OCI-LY7 (cell line): ENCODE results near the gene NRCAM. TPM values are rescaled to one million over a fixed set of nuclear protein-coding genes. Genes with fewer than 3 reads are reported as not detected.

Experiments
- BruUV-seq: library from RNA; stranded (reverse); fragments of 400-500 nt; replicated peaks from 2 replicates; lab custom pipeline; 2021; lab: Mats Ljungman, UMichigan
- CTCF ChIA-PET: fragments of 300-600 bp; sonication (Branson Sonifier 250); formaldehyde crosslinking; loops from one replicate; lab custom pipeline; 2022; ENCODE audit warnings: antibody characterized with exemption; ENCODE audit not compliant: unreplicated experiment; lab: Charles Lee
- POLR2A ChIA-PET: fragments of 300-600 bp; sonication (Branson Sonifier 250); formaldehyde crosslinking; loops from one replicate; lab custom pipeline; 2022; ENCODE audit warnings: antibody characterized with exemption; lab: Charles Lee
- DNase-seq: peaks from one replicate; pipeline ENCODE4 v3.0.0-alpha.2; 2015; ENCODE audit warnings: low spot score
- H2AFZ ChIP-seq: fragments of 200-600 bp; sonication (generic), shearing (Covaris generic); 2 replicates; pipeline ENCODE4 v1.6.1; 2014; ENCODE audit warnings: mild to moderate bottlenecking, antibody characterized with exemption, low read length, moderate library complexity
- H3K27ac ChIP-seq: fragments of 200-600 bp; sonication (generic); 2 replicates; pipeline ENCODE4 v1.5.1; 2014; ENCODE audit warnings: mixed run types, low read depth, mild to moderate bottlenecking, moderate library complexity, low read length, inconsistent platforms; ENCODE audit not compliant: poor library complexity, severe bottlenecking
- H3K36me3 ChIP-seq: fragments of 200-600 bp; sonication (generic); 2 replicates; pipeline ENCODE4 v1.6.1; 2014; ENCODE audit warnings: mild to moderate bottlenecking, antibody characterized with exemption, low read length, moderate library complexity, mixed read lengths; ENCODE audit not compliant: insufficient read depth
- H3K4me1 ChIP-seq: fragments of 200-600 bp; sonication (generic); 2 replicates; pipeline ENCODE4 v1.5.1; 2014; ENCODE audit warnings: mild to moderate bottlenecking, low read length; ENCODE audit not compliant: insufficient read depth, poor library complexity, severe bottlenecking
- H3K4me2 ChIP-seq: fragments of 200-600 bp; sonication (generic); 2 replicates; pipeline ENCODE4 v1.6.1; 2014; ENCODE audit warnings: mild to moderate bottlenecking, low read length
- H3K4me3 ChIP-seq: fragments of 200-600 bp; sonication (generic); 2 replicates; pipeline ENCODE4 v1.5.1; 2014; ENCODE audit warnings: mild to moderate bottlenecking, low read depth, low read length; ENCODE audit not compliant: poor library complexity, severe bottlenecking
- H3K79me2 ChIP-seq: fragments of 200-600 bp; sonication (generic); 2 replicates; pipeline ENCODE4 v1.6.1; 2016; ENCODE audit warnings: low read depth, mild to moderate bottlenecking, low read length, moderate library complexity, mixed read lengths; ENCODE audit not compliant: insufficient read depth
- H3K9me2 ChIP-seq: fragments of 200-600 bp; sonication (generic); 2 replicates; pipeline ENCODE4 v1.6.1; 2016; ENCODE audit warnings: mild to moderate bottlenecking, low read length, mixed read lengths; ENCODE audit not compliant: insufficient read depth
- H3K9me3 ChIP-seq: fragments of 200-600 bp; sonication (generic); 2 replicates; pipeline ENCODE4 v1.6.1; 2014; ENCODE audit warnings: mild to moderate bottlenecking, mixed run types, low read length, mixed read lengths
- H4K20me1 ChIP-seq: fragments of 200-600 bp; sonication (generic); 2 replicates; pipeline ENCODE4 v1.6.1; 2014; ENCODE audit warnings: mild to moderate bottlenecking, antibody characterized with exemption, low read length, moderate library complexity, mixed read lengths; ENCODE audit not compliant: insufficient read depth
- EZH2phosphoT487 ChIP-seq: fragments of 200-600 bp; sonication (generic); IDR thresholded peaks from 2 replicates; pipeline ENCODE4 v1.6.1; 2018; ENCODE audit warnings: low read depth, borderline replicate concordance, mild to moderate bottlenecking, mixed run types, antibody characterized with exemption, low read length, moderate library complexity, mixed read lengths
- intact Hi-C: fragments of 100-400 bp; cut with micrococcal nuclease; formaldehyde crosslinking; loops from one replicate; pipeline ENCODE4 v1.10.0; 2022; ENCODE audit not compliant: unreplicated experiment
- total RNA-seq, 2 experiments: library from RNA; depleted of rRNA in 1 of 2; stranded (reverse); fragments of >200 nt in 1 of 2; shearing (Covaris generic) in 1 of 2; gene quantifications; 2 replicates each; pipeline ENCODE4 v1.2.3, GENCODE V29; 2014 to 2022
- TF ChIP-seq, protein P1 (sequence below): fragments of 200-600 bp; sonication (generic); conservative IDR thresholded peaks from 2 replicates; pipeline ENCODE4 v1.5.1; 2014; ENCODE audit warnings: mild to moderate bottlenecking, antibody characterized with exemption, low read length, moderate library complexity, mixed read lengths

The NRCAM gene
- total RNA-seq, 2 experiments from 2014 or later, result not detected

DNA sequence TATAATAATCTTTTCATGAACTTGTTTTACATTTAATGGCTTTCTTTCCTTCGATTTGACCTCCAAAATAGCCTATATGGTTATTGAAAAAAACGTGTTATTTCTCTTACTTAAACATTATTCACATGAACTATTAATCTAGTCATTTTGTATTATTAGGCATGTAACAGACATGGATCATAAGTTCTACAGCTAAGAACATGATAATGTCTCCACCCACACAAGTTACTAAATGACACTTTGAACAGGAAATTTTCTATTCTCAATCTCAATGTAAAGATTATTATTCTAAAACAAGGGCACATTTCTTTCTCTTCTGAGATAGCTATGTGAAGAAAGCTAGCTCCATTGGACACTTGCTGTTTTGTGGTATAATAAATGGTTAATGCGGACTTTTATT, 336.0 kb downstream of the NRCAM start:
- ChIA-PET POLR2A (interaction anchor here (0.6 to 1.6 kb wide), 2 partner anchors 11 to 360 kb away, joined by 3 to 4 read pairs; no protein-coding TSS in a partner anchor), CTCF (no interaction called here)

DNA sequence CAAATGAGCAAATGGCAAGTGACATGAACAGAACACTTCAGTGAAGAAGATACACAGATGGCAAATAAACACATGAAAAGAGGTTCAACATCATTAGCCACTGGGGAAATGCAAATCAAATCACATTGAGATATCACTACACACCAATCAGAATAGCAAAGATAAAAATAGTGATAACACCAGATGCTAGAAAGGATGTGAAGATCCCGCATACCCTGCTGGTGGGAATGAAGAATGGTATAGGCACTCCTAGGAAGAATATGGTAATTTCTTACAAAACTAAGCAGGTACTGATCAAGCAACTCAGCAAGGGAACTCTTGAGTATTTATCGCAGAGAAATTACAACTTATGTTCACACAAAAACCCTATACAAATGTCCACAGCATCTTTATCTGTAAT, 337.3 kb downstream of the NRCAM start:
- intact Hi-C loops, result no loop called here
- no peak for DNase-seq
- TF ChIP-seq, protein P1, sequence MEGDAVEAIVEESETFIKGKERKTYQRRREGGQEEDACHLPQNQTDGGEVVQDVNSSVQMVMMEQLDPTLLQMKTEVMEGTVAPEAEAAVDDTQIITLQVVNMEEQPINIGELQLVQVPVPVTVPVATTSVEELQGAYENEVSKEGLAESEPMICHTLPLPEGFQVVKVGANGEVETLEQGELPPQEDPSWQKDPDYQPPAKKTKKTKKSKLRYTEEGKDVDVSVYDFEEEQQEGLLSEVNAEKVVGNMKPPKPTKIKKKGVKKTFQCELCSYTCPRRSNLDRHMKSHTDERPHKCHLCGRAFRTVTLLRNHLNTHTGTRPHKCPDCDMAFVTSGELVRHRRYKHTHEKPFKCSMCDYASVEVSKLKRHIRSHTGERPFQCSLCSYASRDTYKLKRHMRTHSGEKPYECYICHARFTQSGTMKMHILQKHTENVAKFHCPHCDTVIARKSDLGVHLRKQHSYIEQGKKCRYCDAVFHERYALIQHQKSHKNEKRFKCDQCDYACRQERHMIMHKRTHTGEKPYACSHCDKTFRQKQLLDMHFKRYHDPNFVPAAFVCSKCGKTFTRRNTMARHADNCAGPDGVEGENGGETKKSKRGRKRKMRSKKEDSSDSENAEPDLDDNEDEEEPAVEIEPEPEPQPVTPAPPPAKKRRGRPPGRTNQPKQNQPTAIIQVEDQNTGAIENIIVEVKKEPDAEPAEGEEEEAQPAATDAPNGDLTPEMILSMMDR, result no peak
- TF ChIP-seq EZH2phosphoT487, result no peak
- ChIA-PET POLR2A (interaction anchor here (0.5 kb wide), 1 partner anchor 38 kb away, joined by 3 read pairs; no protein-coding TSS in a partner anchor), CTCF (no interaction called here)
- no peak overlapping the region for H3K4me3 ChIP-seq
- H3K79me2 ChIP-seq, result no peaks in the 10 kb centered on the region
- H3K27ac ChIP-seq, result no peak overlapping the region
- H2AFZ ChIP-seq, result no peak overlapping the region
- no peak overlapping the region for H3K4me2 ChIP-seq
- no TSS peak for BruUV-seq
- no peaks in the 10 kb centered on the region for H4K20me1 ChIP-seq
- no peaks in the 10 kb centered on the region for H3K9me3 ChIP-seq
- H3K36me3 ChIP-seq, result no peaks in the 10 kb centered on the region
- H3K9me2 ChIP-seq, result no peaks in the 10 kb centered on the region
- H3K4me1 ChIP-seq, result no peaks in the 10 kb centered on the region

More for the DNA sequence above, 336.0 kb downstream of the NRCAM start:
- no peak overlapping the region for H2AFZ ChIP-seq
- intact Hi-C loops, result no loop called here
- no peaks in the 10 kb centered on the region for H4K20me1 ChIP-seq
- DNase-seq, result no peak
- no peaks in the 10 kb centered on the region for H3K4me1 ChIP-seq
- no TSS peak for BruUV-seq
- H3K4me2 ChIP-seq, result no peak overlapping the region
- no peaks in the 10 kb centered on the region for H3K9me3 ChIP-seq
- TF ChIP-seq, protein P1, result no peak
- no peak for TF ChIP-seq EZH2phosphoT487
- H3K36me3 ChIP-seq, result no peaks in the 10 kb centered on the region
- H3K27ac ChIP-seq, result no peak overlapping the region
- no peaks in the 10 kb centered on the region for H3K79me2 ChIP-seq
- no peak overlapping the region for H3K4me3 ChIP-seq
- no peaks in the 10 kb centered on the region for H3K9me2 ChIP-seq

DNA sequence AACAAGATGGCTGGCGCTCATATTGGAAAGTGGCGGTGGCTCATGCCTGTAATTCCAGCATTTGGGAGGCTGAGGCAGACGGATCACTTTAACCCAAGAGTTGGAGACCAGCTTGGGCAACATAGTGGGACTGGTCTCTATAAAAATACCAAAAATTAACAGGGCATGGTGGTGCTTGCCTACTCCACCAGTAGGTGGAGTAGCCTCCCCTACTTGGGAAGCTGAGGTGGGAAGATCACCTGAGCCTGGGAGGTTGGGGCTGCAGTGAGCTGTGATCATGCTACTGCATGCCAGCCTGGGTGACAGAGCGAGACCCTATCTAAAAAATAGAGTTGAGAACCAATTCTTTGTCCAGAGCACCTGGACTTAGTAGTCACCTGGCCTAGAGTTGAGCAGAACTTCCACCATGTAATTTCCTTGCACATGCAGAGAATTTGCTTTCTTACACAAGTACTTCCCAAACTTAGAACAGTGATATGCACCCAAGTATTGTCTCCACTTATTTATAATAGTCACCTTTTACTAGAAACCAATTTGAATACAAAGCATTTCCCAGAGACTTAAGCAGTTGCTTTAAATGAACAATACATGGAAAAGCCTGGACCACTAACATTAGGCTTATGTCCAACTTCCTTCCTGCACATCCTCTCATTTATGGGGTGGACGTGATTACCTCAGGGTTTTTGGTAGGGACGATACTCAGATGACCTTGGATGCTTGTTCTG, 342.0 kb downstream of the NRCAM start:
- Histone ChIP-seq H3K27ac (no peak overlapping the region), H2AFZ (no peak overlapping the region)
- POLR2A ChIA-PET, result no interaction called here

More for the DNA sequence above, 342.0 kb downstream of the NRCAM start:
- peak; percentile 24 for DNase-seq
- Histone ChIP-seq H3K4me2 (no peak overlapping the region), H4K20me1 (no peaks in the 10 kb centered on the region), H3K9me2 (no peaks in the 10 kb centered on the region), H3K9me3 (no peaks in the 10 kb centered on the region), H3K36me3 (no peaks in the 10 kb centered on the region), H3K4me3 (no peak overlapping the region), H3K79me2 (no peaks in the 10 kb centered on the region), H3K4me1 (no peaks in the 10 kb centered on the region)
- intact Hi-C loops, result loop anchor here (5.0 kb wide), 1 partner anchor 33 kb away; no protein-coding TSS in a partner anchor
- no peak for TF ChIP-seq EZH2phosphoT487
- TF ChIP-seq, protein P1, result peak; percentile 75
- CTCF ChIA-PET, result no interaction called here
- no TSS peak for BruUV-seq
